ENCODE data around the gene CAMSAP2.

CAMSAP2 gene

DNA sequence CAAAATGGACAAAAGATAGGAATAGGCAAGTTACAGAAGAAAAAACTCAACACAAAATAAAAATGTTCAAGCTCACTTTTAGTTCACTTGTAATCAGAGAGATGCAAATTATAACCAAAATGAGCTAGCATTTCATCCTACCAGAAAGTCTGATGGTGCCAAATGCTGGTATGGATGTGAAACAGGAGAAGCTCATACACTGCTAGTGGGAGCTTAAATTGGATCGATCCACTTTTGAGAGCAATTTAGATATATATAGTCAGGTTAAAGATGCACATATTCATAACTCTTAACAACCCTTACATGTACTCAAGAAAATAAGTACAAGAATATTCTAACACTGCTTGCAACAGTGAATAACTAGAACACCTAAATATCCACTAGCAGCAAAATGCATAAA, 18.5 kb upstream of the CAMSAP2 start:
- Histone ChIP-seq H2AFZ (ENCODE audit: low read length) (no peak overlapping the region), H3K4me1 (ENCODE audit: insufficient read depth, low read length, poor library complexity, severe bottlenecking) (no peaks in the 10 kb centered on the region), H4K20me1 (ENCODE audit: insufficient read depth, low read length, poor library complexity, severe bottlenecking) (no peaks in the 10 kb centered on the region), H3K36me3 (ENCODE audit: insufficient read depth, low read length) (no peaks in the 10 kb centered on the region), H3K79me2 (ENCODE audit: insufficient read depth, low read length) (no peaks in the 10 kb centered on the region), H3K9me2 (replicated peaks; ENCODE audit: low read depth, low read length) (no peaks in the 10 kb centered on the region), H3K4me3 (ENCODE audit: low read length, poor library complexity, severe bottlenecking) (no peak overlapping the region), H3F3A (ENCODE audit: low read depth) (no peaks in the 10 kb centered on the region), H3K9ac (ENCODE audit: low read depth, low read length, poor library complexity, severe bottlenecking) (no peak overlapping the region), H3K27me3 (ENCODE audit: insufficient read depth, low read length, poor library complexity, severe bottlenecking) (no peaks in the 10 kb centered on the region), H3K9me3 (ENCODE audit: insufficient read depth, low read depth, low read length) (no peaks in the 10 kb centered on the region), H3K4me2 (ENCODE audit: low read depth, low read length, poor library complexity, severe bottlenecking) (no peak overlapping the region)
- TF ChIP-seq, protein P1, sequence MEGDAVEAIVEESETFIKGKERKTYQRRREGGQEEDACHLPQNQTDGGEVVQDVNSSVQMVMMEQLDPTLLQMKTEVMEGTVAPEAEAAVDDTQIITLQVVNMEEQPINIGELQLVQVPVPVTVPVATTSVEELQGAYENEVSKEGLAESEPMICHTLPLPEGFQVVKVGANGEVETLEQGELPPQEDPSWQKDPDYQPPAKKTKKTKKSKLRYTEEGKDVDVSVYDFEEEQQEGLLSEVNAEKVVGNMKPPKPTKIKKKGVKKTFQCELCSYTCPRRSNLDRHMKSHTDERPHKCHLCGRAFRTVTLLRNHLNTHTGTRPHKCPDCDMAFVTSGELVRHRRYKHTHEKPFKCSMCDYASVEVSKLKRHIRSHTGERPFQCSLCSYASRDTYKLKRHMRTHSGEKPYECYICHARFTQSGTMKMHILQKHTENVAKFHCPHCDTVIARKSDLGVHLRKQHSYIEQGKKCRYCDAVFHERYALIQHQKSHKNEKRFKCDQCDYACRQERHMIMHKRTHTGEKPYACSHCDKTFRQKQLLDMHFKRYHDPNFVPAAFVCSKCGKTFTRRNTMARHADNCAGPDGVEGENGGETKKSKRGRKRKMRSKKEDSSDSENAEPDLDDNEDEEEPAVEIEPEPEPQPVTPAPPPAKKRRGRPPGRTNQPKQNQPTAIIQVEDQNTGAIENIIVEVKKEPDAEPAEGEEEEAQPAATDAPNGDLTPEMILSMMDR (conservative IDR thresholded peaks at IDR 0.05; ENCODE audit: low read length), result no peak
- no peak for TF ChIP-seq EZH2phosphoT487 (IDR thresholded peaks at IDR 0.05; ENCODE audit: borderline replicate concordance)

DNA sequence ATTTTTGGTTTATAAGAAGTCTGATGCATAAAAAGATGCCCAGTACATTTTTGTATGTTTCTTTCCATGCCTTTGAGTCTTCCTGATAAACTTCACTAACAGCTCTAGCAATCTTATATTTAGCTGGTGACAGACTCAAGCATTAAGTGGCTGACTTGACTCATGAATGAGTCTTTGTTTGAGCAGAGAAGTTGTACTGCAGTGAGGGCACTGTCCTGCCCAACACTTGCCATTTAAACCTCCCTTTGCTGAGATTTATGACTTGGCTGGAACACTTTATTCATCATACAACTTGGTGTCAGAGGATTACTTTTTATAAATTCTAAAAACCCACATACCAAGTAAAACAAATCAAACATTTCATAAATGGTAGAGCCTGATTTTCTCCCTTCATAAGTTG, 14.6 kb upstream of the CAMSAP2 start:
- no peaks in the 10 kb centered on the region for H3F3A ChIP-seq (ENCODE audit: low read depth)
- H3K4me2 ChIP-seq (ENCODE audit: low read depth, low read length, poor library complexity, severe bottlenecking), result no peak overlapping the region
- H3K4me1 ChIP-seq (ENCODE audit: insufficient read depth, low read length, poor library complexity, severe bottlenecking), result no peaks in the 10 kb centered on the region
- H3K36me3 ChIP-seq (ENCODE audit: insufficient read depth, low read length), result no peaks in the 10 kb centered on the region
- H3K9me3 ChIP-seq (ENCODE audit: insufficient read depth, low read depth, low read length), result no peaks in the 10 kb centered on the region
- no peaks in the 10 kb centered on the region for H3K27me3 ChIP-seq (ENCODE audit: insufficient read depth, low read length, poor library complexity, severe bottlenecking)
- no peaks in the 10 kb centered on the region for H3K79me2 ChIP-seq (ENCODE audit: insufficient read depth, low read length)
- no peak overlapping the region for H3K9ac ChIP-seq (ENCODE audit: low read depth, low read length, poor library complexity, severe bottlenecking)
- no peak overlapping the region for H2AFZ ChIP-seq (ENCODE audit: low read length)
- no peak overlapping the region for H3K4me3 ChIP-seq (ENCODE audit: low read length, poor library complexity, severe bottlenecking)
- TF ChIP-seq EZH2phosphoT487 (IDR thresholded peaks at IDR 0.05; ENCODE audit: borderline replicate concordance), result no peak
- TF ChIP-seq, protein P1 (conservative IDR thresholded peaks at IDR 0.05; ENCODE audit: low read length), result no peak
- H4K20me1 ChIP-seq (ENCODE audit: insufficient read depth, low read length, poor library complexity, severe bottlenecking), result no peaks in the 10 kb centered on the region
- no peaks in the 10 kb centered on the region for H3K9me2 ChIP-seq (replicated peaks; ENCODE audit: low read depth, low read length)

DNA sequence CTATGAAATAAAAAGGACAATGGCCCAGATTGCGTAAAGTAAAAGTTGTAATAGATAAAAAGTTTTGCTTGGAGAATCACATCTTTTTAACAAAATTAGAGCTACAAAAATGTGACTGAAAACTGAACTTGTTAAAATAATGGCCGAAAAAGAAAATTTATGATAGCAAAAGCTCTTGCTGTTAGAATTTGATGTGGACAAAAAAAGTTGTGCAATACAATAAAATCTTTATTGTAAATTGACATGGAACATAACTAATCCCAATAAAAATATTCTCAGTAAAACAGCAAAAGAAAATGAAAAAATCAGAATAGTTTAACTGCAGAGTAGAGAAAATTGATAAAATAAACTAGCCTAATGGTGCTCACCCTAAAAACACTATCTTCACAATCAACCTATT, 11.4 kb upstream of the CAMSAP2 start:
- Histone ChIP-seq H3K36me3 (ENCODE audit: insufficient read depth, low read length) (no peaks in the 10 kb centered on the region), H2AFZ (ENCODE audit: low read length) (no peak overlapping the region), H4K20me1 (ENCODE audit: insufficient read depth, low read length, poor library complexity, severe bottlenecking) (no peaks in the 10 kb centered on the region), H3K4me3 (ENCODE audit: low read length, poor library complexity, severe bottlenecking) (no peak overlapping the region), H3K4me2 (ENCODE audit: low read depth, low read length, poor library complexity, severe bottlenecking) (no peak overlapping the region), H3K9me3 (ENCODE audit: insufficient read depth, low read depth, low read length) (no peaks in the 10 kb centered on the region), H3K9ac (ENCODE audit: low read depth, low read length, poor library complexity, severe bottlenecking) (no peak overlapping the region), H3K79me2 (ENCODE audit: insufficient read depth, low read length) (no peaks in the 10 kb centered on the region), H3K27me3 (ENCODE audit: insufficient read depth, low read length, poor library complexity, severe bottlenecking) (no peaks in the 10 kb centered on the region), H3K9me2 (replicated peaks; ENCODE audit: low read depth, low read length) (no peaks in the 10 kb centered on the region), H3F3A (ENCODE audit: low read depth) (no peaks in the 10 kb centered on the region), H3K4me1 (ENCODE audit: insufficient read depth, low read length, poor library complexity, severe bottlenecking) (peaks cover 4% of the 10 kb centered on the region)
- TF ChIP-seq EZH2phosphoT487 (IDR thresholded peaks at IDR 0.05; ENCODE audit: borderline replicate concordance), result no peak
- TF ChIP-seq, protein P1 (conservative IDR thresholded peaks at IDR 0.05; ENCODE audit: low read length), result no peak

Measured in Loucy (cell line).